Neural progenitor cell (in vitro differentiated cells): ENCODE data around the gene C1orf21.

Experiments
- CTCF ChIP-seq: fragments of 200-600 bp; sonication (generic); IDR thresholded peaks from 2 replicates; pipeline ENCODE4 v1.5.1; 2017; ENCODE audit warnings: antibody characterized with exemption, mild to moderate bottlenecking
- EZH2 ChIP-seq: fragments of 200-600 bp; sonication (generic); IDR thresholded peaks from 2 replicates; pipeline ENCODE4 v1.6.1; 2017; ENCODE audit warnings: antibody characterized with exemption, mild to moderate bottlenecking, moderate library complexity
- EZH2phosphoT487 ChIP-seq: fragments of 200-600 bp; sonication (generic); IDR thresholded peaks from 2 replicates; pipeline ENCODE4 v1.6.1; 2017; ENCODE audit warnings: antibody characterized with exemption

DNA sequence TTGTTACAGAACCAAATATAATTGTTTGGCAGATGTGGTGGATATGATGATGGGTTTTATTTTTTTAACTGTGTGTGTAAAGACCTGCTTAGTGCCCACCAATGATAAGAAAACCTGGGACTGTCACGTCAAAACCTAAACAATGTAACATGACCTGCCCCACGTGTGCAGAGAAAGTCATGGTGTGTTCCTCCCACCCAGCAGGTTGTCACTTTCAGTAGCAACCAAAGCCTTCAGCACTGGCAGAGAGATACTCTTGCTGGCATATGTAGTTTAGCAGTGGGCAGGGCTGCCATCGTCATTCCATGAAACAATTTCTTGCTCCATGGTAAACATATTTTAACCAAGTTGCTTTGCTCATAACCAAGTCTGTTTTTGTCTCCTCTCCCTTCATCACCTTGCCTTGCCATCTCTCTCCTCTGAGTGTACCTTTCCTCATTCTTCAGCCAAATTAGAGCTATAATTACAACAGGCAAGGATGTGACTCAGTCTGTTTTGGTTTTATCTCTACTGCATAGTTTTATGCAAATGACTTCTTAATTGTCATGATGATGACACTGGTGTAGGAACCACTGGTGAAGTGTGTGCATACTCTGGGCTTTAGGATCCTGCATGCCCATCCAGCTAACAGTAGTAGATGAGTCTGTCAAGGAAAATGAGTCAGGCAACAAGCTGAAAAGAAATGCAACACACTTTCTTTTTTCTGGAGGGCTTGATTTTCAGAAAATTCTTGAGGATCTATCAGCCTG, 217.5 kb downstream of the C1orf21 start:
- TF ChIP-seq CTCF (no peak), EZH2 (no peak), EZH2phosphoT487 (no peak)
